Astrocyte of the spinal cord (primary cell): ENCODE measurements around the gene CCDC92B.
A peak's percentile ranks its signal among the peaks of the same experiment; 100 is the strongest.
"Not testable (repeated sequence)": the region's sequence is repeated elsewhere in the genome, so short reads cannot be mapped to it uniquely, and the experiment has no call there.

ENCODE experiments used
- DNase-seq: peaks from one replicate; pipeline ENCODE4 v3.0.0; 2011; ENCODE audit warnings: low read depth, low spot score
- H3K4me3 ChIP-seq: 2 replicates; pipeline ENCODE4 v1.5.1; 2011; ENCODE audit warnings: low read depth, mild to moderate bottlenecking, low read length, moderate library complexity
- CTCF ChIP-seq: IDR thresholded peaks from 2 replicates; pipeline ENCODE4 v1.5.1; 2012; ENCODE audit warnings: low read depth, mild to moderate bottlenecking, low read length, inconsistent platforms
- in situ Hi-C: cut with HindIII; loops from 2 replicates; pipeline ENCODE4 v1.10.0; 2017; ENCODE audit warnings: low sequenced_read_pairs

Gene CCDC92B

GRCh38 chr17:2784864-2785263 lies 35.4 kb upstream of the CCDC92B start:
- in situ Hi-C loops = no loop called here
- TF ChIP-seq CTCF = no peak
- H3K4me3 ChIP-seq = no peak overlapping the region
- DNase-seq = no peak

- in situ Hi-C loops = no loop called here
- TF ChIP-seq CTCF = no peak
- no peak overlapping the region for H3K4me3 ChIP-seq
- DNase-seq = no peak
Measured at GRCh38 chr17:2783310-2784030, 34.0 kb upstream of the CCDC92B start.

DNA sequence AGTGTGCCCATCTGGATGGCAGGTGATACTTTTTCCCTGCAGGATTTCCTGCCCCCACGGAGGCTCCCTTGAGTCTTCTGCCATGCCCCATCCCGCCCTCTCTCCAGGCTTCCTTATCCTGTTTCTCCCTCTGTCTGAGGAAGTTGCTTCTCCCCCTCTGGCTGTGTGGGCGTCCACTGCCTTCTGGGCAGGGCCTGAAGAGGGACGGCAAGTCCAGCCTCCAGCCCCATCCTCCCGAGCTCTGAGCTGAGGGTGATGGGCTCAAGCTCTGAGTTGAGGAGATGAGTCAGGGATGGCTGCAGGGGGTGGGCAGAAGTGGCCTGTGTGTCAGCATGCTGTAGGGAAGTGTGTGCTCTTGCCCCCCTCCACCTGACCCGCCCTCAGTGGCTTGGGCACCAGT lies 32.6 kb upstream of the CCDC92B start:
- TF ChIP-seq CTCF = no peak
- in situ Hi-C loops = no loop called here
- no peak overlapping the region for H3K4me3 ChIP-seq
- peak; percentile 16 for DNase-seq

DNA sequence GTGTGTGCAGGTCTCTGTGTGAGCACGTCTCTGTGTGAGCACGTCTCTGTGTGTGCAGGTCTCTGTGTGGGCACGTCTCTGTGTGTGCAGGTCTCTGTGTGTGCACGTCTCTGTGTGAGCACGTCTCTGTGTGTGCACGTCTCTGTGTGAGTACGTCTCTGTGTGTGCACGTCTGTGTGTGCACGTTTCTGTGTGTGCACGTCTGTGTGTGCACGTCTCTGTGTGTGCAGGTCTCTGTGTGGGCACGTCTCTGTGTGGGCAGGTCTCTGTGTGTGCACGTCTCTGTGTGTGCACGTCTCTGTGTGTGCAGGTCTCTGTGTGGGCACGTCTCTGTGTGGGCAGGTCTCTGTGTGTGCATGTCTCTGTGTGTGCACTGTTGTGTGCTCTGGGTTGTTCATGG lies 32.1 kb upstream of the CCDC92B start:
- in situ Hi-C loops, H3K4me3 ChIP-seq, DNase-seq: not testable (repeated sequence)

- in situ Hi-C loops = no loop called here
- no peak for TF ChIP-seq CTCF
- DNase-seq = no peak
Measured at GRCh38 chr17:2780931-2781454, 31.5 kb upstream of the CCDC92B start.

DNA sequence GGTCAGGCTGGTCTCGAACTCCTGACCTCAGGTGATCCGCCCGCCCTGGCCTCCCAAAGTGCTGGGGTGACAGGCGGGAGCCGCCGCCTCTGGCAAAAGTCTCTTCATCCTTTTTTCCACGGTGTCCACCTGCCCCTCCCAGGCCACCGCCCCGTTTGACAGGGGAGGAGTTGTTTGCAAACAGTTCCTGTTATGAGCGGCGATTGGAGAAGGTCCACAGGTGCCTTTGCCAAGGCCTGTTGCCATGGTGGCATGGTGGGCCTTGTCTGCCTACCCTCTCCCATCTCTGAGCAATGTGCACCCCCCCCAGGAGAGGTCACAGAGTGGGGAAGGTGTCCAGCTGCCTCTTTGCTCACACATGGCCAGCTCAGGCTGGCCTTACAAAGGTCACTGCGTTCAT lies 30.8 kb upstream of the CCDC92B start:
- DNase-seq = no peak
- in situ Hi-C loops = no loop called here
- H3K4me3 ChIP-seq = no peak overlapping the region
- TF ChIP-seq CTCF = no peak

More at GRCh38 chr17:2780931-2781454, 31.5 kb upstream of the CCDC92B start:
- H3K4me3 ChIP-seq = no peak overlapping the region

DNA sequence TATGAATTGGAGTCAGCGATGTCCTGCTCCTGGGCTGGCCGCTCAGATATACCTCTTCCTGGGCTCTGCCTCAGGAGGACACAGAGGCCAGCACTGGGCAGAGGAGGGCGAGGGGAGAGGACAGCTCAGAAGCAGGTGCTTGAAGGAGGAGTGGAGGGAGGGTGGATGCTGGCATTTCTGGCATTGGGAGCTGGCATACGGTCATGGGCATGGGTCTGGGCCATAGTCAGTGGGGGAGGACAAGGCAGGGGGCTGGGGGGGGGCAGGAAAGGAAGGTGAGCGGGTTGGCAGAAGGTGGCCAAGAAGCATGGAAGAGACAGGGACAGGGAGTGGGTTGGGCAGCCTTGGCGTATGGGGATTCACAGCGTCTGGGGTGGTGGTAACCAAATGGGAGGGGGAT lies 30.1 kb upstream of the CCDC92B start:
- no peak overlapping the region for H3K4me3 ChIP-seq
- no peak for TF ChIP-seq CTCF
- no peak for DNase-seq
- in situ Hi-C loops = no loop called here
